Liver (tissue), 9 donors: ENCODE results near the gene SENP1. TPM values are rescaled to one million over a fixed set of nuclear protein-coding genes. Genes with fewer than 3 reads are reported as not detected.

Source experiments
- DNase-seq: peaks from one replicate; pipeline ENCODE4 v3.0.0-alpha.2; 2017; ENCODE audit warnings: low spot score
- H3K27ac ChIP-seq, 2 donors: one replicate each; pipeline ENCODE4 v1.7.0; 2013; ENCODE audit warnings: inconsistent platforms in 2 of 2, low read length in 2 of 2, control low read depth in 1 of 2, low read depth in 1 of 2, mild to moderate bottlenecking in 1 of 2
- H3K27me3 ChIP-seq, 4 donors: one replicate each; pipeline versions ENCODE4 v1.6.1 to v1.7.0; 2013; ENCODE audit warnings: low read length in 3 of 4, inconsistent platforms in 1 of 4, mild to moderate bottlenecking in 1 of 4, moderate library complexity in 1 of 4; ENCODE audit not compliant: control insufficient read depth in 4 of 4, insufficient read depth in 4 of 4
- H3K36me3 ChIP-seq, 4 donors: one replicate each; pipeline versions ENCODE4 v1.6.1 to v1.7.0; 2013; ENCODE audit warnings: low read length in 3 of 4, mild to moderate bottlenecking in 3 of 4, low read depth in 1 of 4, moderate library complexity in 1 of 4; ENCODE audit not compliant: control insufficient read depth in 4 of 4, insufficient read depth in 3 of 4
- H3K4me1 ChIP-seq, 4 donors: one replicate each; pipeline versions ENCODE4 v1.6.1 to v1.7.0; 2013; ENCODE audit warnings: low read length in 3 of 4, mild to moderate bottlenecking in 3 of 4, moderate library complexity in 1 of 4; ENCODE audit not compliant: control insufficient read depth in 4 of 4, insufficient read depth in 4 of 4
- H3K4me3 ChIP-seq, 3 donors: one replicate each; pipeline versions ENCODE4 v1.6.1 to v1.7.0; 2013; ENCODE audit warnings: low read length in 3 of 3, control low read depth in 1 of 3, low read depth in 1 of 3, mild to moderate bottlenecking in 1 of 3
- H3K9ac ChIP-seq, 2 donors: one replicate each; pipeline ENCODE4 v1.7.0; 2013; ENCODE audit warnings: low read length in 2 of 2, mild to moderate bottlenecking in 2 of 2, moderate library complexity in 2 of 2, control low read depth in 1 of 2, low read depth in 1 of 2
- H3K9me3 ChIP-seq, 4 donors: one replicate each; pipeline versions ENCODE4 v1.6.1 to v1.7.0; 2013; ENCODE audit warnings: low read length in 3 of 4; ENCODE audit not compliant: control insufficient read depth in 4 of 4
- CTCF ChIP-seq: fragments of 150-350 bp; IDR thresholded peaks from 2 replicates; pipeline ENCODE4 v1.5.1; 2017; ENCODE audit warnings: improper control_type of control experiment, low read depth, low read length; ENCODE audit not compliant: missing input control
- EGR1 ChIP-seq, 2 donors: IDR thresholded peaks; 2 replicates each; pipeline ENCODE4 v1.6.1; 2016 to 2018; ENCODE audit warnings: antibody characterized with exemption in 2 of 2, low read depth in 2 of 2
- FOXA1 ChIP-seq: IDR thresholded peaks from 2 replicates; pipeline ENCODE4 v1.6.1; 2016; ENCODE audit warnings: antibody characterized with exemption
- FOXA2 ChIP-seq: IDR thresholded peaks from 2 replicates; pipeline ENCODE4 v1.6.1; 2016; ENCODE audit warnings: antibody characterized with exemption
- GABPA ChIP-seq, 2 donors: IDR thresholded peaks in 1 of 2; conservative IDR thresholded peaks in 1 of 2; 2 replicates each; pipeline ENCODE4 v1.6.1; 2016; ENCODE audit warnings: antibody characterized with exemption in 2 of 2, mild to moderate bottlenecking in 1 of 2, moderate library complexity in 1 of 2
- HNF4A ChIP-seq, 2 donors: conservative IDR thresholded peaks; 2 replicates each; pipeline ENCODE4 v1.6.1; 2016; ENCODE audit warnings: antibody characterized with exemption in 2 of 2, mild to moderate bottlenecking in 2 of 2
- HNF4G ChIP-seq: IDR thresholded peaks from 2 replicates; pipeline ENCODE4 v1.6.1; 2016; ENCODE audit warnings: antibody characterized with exemption
- NR2F2 ChIP-seq: IDR thresholded peaks from 2 replicates; pipeline ENCODE4 v1.6.1; 2016; ENCODE audit warnings: antibody characterized with exemption
- RAD21 ChIP-seq, 2 donors: IDR thresholded peaks; 2 replicates each; pipeline ENCODE4 v1.6.1; 2016; ENCODE audit warnings: antibody characterized with exemption in 2 of 2, mild to moderate bottlenecking in 2 of 2
- RXRA ChIP-seq, 2 donors: IDR thresholded peaks; 2 replicates each; pipeline ENCODE4 v1.6.1; 2017 to 2018; ENCODE audit warnings: antibody characterized with exemption in 2 of 2, mild to moderate bottlenecking in 1 of 2
- SP1 ChIP-seq: IDR thresholded peaks from 2 replicates; pipeline ENCODE4 v1.6.1; 2018; ENCODE audit warnings: antibody characterized with exemption, mild to moderate bottlenecking
- TAF1 ChIP-seq: conservative IDR thresholded peaks from 2 replicates; pipeline ENCODE4 v1.6.1; 2016; ENCODE audit warnings: antibody characterized with exemption, mild to moderate bottlenecking
- WGBS: extraction: QIAGEN DNeasy Blood & Tissue Kit; methylation state at CpG from one replicate; pipeline ENCODE4 v1.1.7; 2013; 5-methylcytosine and 5-hydroxymethylcytosine counted together
- polyA plus RNA-seq, 2 donors: library from polyadenylated mRNA; stranded (reverse) in 1 of 2; unstranded in 1 of 2; fragments of 200-250 nt in 1 of 2; fragments of >200 nt in 1 of 2; fragmentation: Nextera tagmentation in 1 of 2; extraction: Ambion mirVana in 1 of 2; gene quantifications; one replicate each; pipeline versions ENCODE4 v1.2.1 to v1.2.3, GENCODE V29; 2013 to 2015
- total RNA-seq, 2 donors: library from RNA; depleted of rRNA; stranded (reverse); fragments of >200 nt; gene quantifications; one replicate each; pipeline ENCODE4 v1.2.3, GENCODE V29; 2014
- TF ChIP-seq, protein P1 (sequence below): IDR thresholded peaks from 2 replicates; pipeline ENCODE4 v1.6.1; 2016; ENCODE audit warnings: antibody characterized with exemption
- TF ChIP-seq, protein P2 (sequence below): IDR thresholded peaks from 2 replicates; pipeline ENCODE4 v1.6.1; 2016; ENCODE audit warnings: antibody characterized with exemption
- TF ChIP-seq, protein P3 (sequence below): IDR thresholded peaks from 2 replicates; pipeline ENCODE4 v1.6.1; 2016; ENCODE audit warnings: antibody characterized with exemption
- donor health status: healthy.
- donor health status: healthy.
- donor health status: healthy.
- donor health status: healthy.
- donor health status: healthy.

SENP1 gene
- total and polyA plus RNA-seq, 4 donors: 1.4 to 11.7 (median 4.2) TPM

GRCh38 chr12:48010366-48010970 lies 95.4 kb downstream of the SENP1 start:
- Histone ChIP-seq H3K9ac (no peak overlapping the region), H3K4me3 (no peak overlapping the region), H3K9me3 (no peaks in the 10 kb centered on the region), H3K27ac (no peak overlapping the region), H3K27me3 (peaks cover 0 to 3% (median under 1%) of the 10 kb centered on the region in 4 donors), H3K36me3 (no peaks in the 10 kb centered on the region), H3K4me1 (no peaks in the 10 kb centered on the region)
- no peak for DNase-seq
- WGBS: 79% methylated on average over 7 of the region's 7 CpGs
- no peak for TF ChIP-seq RAD21 (IDR thresholded peaks at IDR 0.05)
- TF ChIP-seq FOXA2: no peak
- TF ChIP-seq FOXA1: no peak
- TF ChIP-seq NR2F2: no peak
- TF ChIP-seq, protein P1, sequence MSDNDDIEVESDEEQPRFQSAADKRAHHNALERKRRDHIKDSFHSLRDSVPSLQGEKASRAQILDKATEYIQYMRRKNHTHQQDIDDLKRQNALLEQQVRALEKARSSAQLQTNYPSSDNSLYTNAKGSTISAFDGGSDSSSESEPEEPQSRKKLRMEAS: no peak
- no peak for TF ChIP-seq CTCF
- no peak for TF ChIP-seq GABPA (IDR thresholded peaks at IDR 0.05 in 1 of 2, conservative IDR thresholded peaks at IDR 0.05 in 1 of 2)
- TF ChIP-seq, protein P2, sequence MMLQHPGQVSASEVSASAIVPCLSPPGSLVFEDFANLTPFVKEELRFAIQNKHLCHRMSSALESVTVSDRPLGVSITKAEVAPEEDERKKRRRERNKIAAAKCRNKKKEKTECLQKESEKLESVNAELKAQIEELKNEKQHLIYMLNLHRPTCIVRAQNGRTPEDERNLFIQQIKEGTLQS: no peak
- TF ChIP-seq SP1: no peak
- TF ChIP-seq TAF1: no peak
- TF ChIP-seq HNF4G: no peak
- TF ChIP-seq RXRA (IDR thresholded peaks at IDR 0.05): no peak
- no peak for TF ChIP-seq EGR1 (IDR thresholded peaks at IDR 0.05; ENCODE audit: low read depth in 2 of 2)
- no peak for TF ChIP-seq HNF4A (conservative IDR thresholded peaks at IDR 0.05)

DNA sequence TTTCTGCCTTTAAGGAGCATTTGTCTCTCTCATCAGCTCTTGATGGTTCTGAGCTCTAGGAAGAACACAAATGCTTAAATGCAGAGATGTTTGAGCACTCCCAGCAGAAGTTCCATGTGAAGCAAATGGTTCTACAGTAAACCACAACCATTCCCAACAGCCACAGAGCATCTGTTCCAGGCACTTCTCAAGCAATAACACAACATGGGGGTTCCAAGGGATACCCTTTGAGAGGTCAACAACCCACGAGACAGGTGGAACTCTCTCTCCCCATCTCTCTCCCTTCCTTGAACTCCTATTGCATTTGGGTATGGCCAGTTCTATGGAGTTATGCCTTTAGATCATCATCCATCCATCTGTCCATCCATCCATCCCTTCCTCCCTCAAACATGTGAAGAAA lies 96.4 kb downstream of the SENP1 start:
- Histone ChIP-seq H3K4me3 (no peak overlapping the region), H3K4me1 (peaks cover 0 to 7% (median 3%) of the 10 kb centered on the region in 4 donors), H3K27ac (no peak overlapping the region), H3K9me3 (no peaks in the 10 kb centered on the region), H3K36me3 (no peaks in the 10 kb centered on the region), H3K27me3 (peaks cover 3 to 4% (median 3%) of the 10 kb centered on the region in 4 donors), H3K9ac (no peak overlapping the region)
- WGBS: 84% methylated on average over 1 of the region's 1 CpG
- DNase-seq: no peak
- TF ChIP-seq, protein P3, sequence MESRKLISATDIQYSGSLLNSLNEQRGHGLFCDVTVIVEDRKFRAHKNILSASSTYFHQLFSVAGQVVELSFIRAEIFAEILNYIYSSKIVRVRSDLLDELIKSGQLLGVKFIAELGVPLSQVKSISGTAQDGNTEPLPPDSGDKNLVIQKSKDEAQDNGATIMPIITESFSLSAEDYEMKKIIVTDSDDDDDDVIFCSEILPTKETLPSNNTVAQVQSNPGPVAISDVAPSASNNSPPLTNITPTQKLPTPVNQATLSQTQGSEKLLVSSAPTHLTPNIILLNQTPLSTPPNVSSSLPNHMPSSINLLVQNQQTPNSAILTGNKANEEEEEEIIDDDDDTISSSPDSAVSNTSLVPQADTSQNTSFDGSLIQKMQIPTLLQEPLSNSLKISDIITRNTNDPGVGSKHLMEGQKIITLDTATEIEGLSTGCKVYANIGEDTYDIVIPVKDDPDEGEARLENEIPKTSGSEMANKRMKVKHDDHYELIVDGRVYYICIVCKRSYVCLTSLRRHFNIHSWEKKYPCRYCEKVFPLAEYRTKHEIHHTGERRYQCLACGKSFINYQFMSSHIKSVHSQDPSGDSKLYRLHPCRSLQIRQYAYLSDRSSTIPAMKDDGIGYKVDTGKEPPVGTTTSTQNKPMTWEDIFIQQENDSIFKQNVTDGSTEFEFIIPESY: no peak
- TF ChIP-seq FOXA2: no peak
- no peak for TF ChIP-seq HNF4G
- no peak for TF ChIP-seq TAF1
- TF ChIP-seq FOXA1: no peak
- no peak for TF ChIP-seq EGR1 (IDR thresholded peaks at IDR 0.05; ENCODE audit: low read depth in 2 of 2)
- no peak for TF ChIP-seq HNF4A (conservative IDR thresholded peaks at IDR 0.05)
